K562 (cell line): ENCODE data around the gene AGPAT1. TPM values are rescaled to one million over a fixed set of nuclear protein-coding genes. Genes with fewer than 3 reads are reported as not detected.
A peak's percentile ranks its signal among the peaks of the same experiment; 100 is the strongest.

Experiments used
- BRF1 ChIP-seq: IDR thresholded peaks from 3 replicates; pipeline ENCODE4 v1.6.1; 2011; ENCODE audit warnings: borderline replicate concordance, mild to moderate bottlenecking; ENCODE audit not compliant: insufficient read length; ENCODE audit errors: extremely low read depth
- CHD2 ChIP-seq: IDR thresholded peaks from 2 replicates; pipeline ENCODE4 v1.6.1; 2011; ENCODE audit warnings: low read depth, low read length
- HMG20A ChIP-seq: fragments of 450-650 bp; formaldehyde crosslinking; conservative IDR thresholded peaks from 2 replicates; pipeline ENCODE4 v1.4.0; 2020; ENCODE audit warnings: mild to moderate bottlenecking, mixed read lengths
- KLF16 ChIP-seq: IDR thresholded peaks from 2 replicates; pipeline ENCODE4 v1.6.1; 2016; ENCODE audit warnings: antibody characterized with exemption
- MAFG ChIP-seq: fragments of 450-650 bp; conservative IDR thresholded peaks from 2 replicates; pipeline ENCODE4 v1.6.1; 2016; ENCODE audit warnings: missing genetic modification characterization, missing compliant biosample characterization
- SP2 ChIP-seq: IDR thresholded peaks from 2 replicates; pipeline ENCODE4 v1.6.1; 2011; ENCODE audit warnings: mild to moderate bottlenecking, low read depth, low read length, moderate library complexity; ENCODE audit not compliant: poor library complexity, severe bottlenecking; ENCODE audit errors: extremely low read depth
- U2AF1 ChIP-seq: fragments of 200-400 bp; formaldehyde crosslinking; optimal IDR thresholded peaks from 2 replicates; pipeline ENCODE3; 2017; ENCODE audit warnings: mild to moderate bottlenecking, low read depth, low read length, moderate library complexity
- ZNF24 ChIP-seq: fragments of 450-650 bp; IDR thresholded peaks from 2 replicates; pipeline ENCODE4 v1.6.1; 2016
- ZNF551 ChIP-seq: fragments of 250-450 bp; sonication (Bioruptor Pico); IDR thresholded peaks from 2 replicates; pipeline ENCODE4 v1.5.0; 2021; ENCODE audit warnings: mild to moderate bottlenecking, moderate library complexity
- ZNF583 ChIP-seq: fragments of 250-450 bp; sonication (Bioruptor Pico); IDR thresholded peaks from 2 replicates; pipeline ENCODE4 v1.4.0; 2020
- polyA plus RNA-seq, 8 experiments: library from polyadenylated mRNA; depleted of rRNA in 4 of 8; stranded (reverse) in 5 of 8; unstranded in 3 of 8; fragments of >200 nt; fragmentation: Nextera tagmentation in 2 of 8; fragmentation: Illumina TruSeq in 1 of 8; extraction: Ambion mirVana in 2 of 8; extraction: Trizol in 1 of 8; gene quantifications; 2 replicates each; pipeline versions ENCODE4 v1.2.1 to v1.2.3, GENCODE V29; 2011 to 2014; ENCODE audit warnings: inconsistent platforms in 1 of 8, missing spikeins in 1 of 8
- total RNA-seq, 7 experiments: library from RNA; depleted of rRNA in 6 of 7; stranded (reverse); fragments of >200 nt in 6 of 7; fragmentation: Illumina TruSeq in 2 of 7; extraction: Trizol in 2 of 7; gene quantifications; 2 replicates each; pipeline versions ENCODE4 v1.2.1 to v1.2.3, GENCODE V29; 2011 to 2021; ENCODE audit warnings: low replicate concordance in 1 of 7
- TF ChIP-seq, protein P1 (sequence below): fragments of 450-650 bp; IDR thresholded peaks from 2 replicates; pipeline ENCODE4 v1.6.1; 2017; ENCODE audit warnings: mild to moderate bottlenecking, moderate library complexity
- TF ChIP-seq, protein P2 (sequence below): sonication (generic); formaldehyde crosslinking; IDR thresholded peaks from 2 replicates; pipeline ENCODE4 v1.8.1; 2023; ENCODE audit warnings: missing genetic modification reagents, mild to moderate bottlenecking, borderline replicate concordance
- TF ChIP-seq, protein P3 (sequence below): sonication (generic); formaldehyde crosslinking; IDR thresholded peaks from 2 replicates; pipeline ENCODE4 v1.8.0; 2022; ENCODE audit warnings: mild to moderate bottlenecking, missing genetic modification reagents

AGPAT1 gene
- total and polyA plus RNA-seq, 9 of the 15 experiments (the other 6 are each of a cell fraction or from before 2014, with no cell fraction given): 37.9 to 176 (median 69.4) TPM

DNA sequence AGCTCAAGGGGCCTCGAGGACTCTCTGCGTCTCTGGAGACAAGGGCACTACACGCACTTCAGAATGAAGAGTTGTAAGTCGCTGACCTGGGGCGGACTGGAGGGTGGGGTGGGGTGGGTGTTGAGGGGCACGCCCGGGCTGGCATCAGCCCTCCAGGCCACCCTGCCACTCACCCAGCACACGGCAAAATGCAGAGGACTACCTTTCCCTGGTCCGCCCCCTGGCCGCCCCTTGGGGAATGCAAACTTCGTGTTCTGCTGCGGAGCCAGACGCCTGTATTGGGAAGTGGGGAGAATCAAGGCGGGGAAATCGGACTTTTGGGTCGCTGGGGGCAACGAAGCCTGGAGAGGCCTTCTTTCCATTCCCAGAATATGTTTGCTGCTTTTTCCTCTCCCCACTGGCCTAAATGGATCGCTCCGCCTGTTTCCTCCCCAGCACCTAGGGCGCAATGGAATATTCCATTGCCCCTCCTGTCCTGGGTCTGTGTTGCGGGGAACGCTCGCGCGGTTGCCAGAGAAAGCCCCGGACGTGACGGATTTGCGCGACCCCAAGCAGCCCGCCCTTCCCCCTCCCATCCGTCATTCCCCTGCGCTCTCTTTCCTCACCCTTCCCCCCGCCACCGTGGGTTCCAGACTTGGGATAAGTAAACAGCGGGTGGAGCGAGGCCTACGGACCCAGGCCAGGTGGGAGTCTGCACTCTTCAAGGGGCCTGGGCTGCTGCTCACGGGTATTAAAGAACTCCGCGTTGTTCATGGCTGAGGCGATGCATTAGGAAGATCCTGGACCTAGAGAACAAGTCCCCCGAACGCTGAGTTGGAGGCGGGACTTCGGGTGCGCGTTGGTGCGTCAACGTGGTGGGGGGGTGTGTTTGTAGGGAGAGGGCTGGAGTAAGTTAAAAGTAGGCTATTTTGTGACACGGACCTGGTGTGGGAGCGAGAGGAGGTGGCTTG, 22.0 kb downstream of the AGPAT1 start, which contains the start of gene PPT2 (continued):
- TF ChIP-seq, protein P1, sequence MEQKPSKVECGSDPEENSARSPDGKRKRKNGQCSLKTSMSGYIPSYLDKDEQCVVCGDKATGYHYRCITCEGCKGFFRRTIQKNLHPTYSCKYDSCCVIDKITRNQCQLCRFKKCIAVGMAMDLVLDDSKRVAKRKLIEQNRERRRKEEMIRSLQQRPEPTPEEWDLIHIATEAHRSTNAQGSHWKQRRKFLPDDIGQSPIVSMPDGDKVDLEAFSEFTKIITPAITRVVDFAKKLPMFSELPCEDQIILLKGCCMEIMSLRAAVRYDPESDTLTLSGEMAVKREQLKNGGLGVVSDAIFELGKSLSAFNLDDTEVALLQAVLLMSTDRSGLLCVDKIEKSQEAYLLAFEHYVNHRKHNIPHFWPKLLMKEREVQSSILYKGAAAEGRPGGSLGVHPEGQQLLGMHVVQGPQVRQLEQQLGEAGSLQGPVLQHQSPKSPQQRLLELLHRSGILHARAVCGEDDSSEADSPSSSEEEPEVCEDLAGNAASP: no peak
- TF ChIP-seq KLF16: no peak
- TF ChIP-seq ZNF551: no peak
- TF ChIP-seq ZNF583 (CRISPR knock-in tag): peak; percentile 18; the same call in 1 of the 2 replicates
- TF ChIP-seq CHD2: peak; percentile 89
- no peak for TF ChIP-seq U2AF1
- no peak for TF ChIP-seq BRF1
- TF ChIP-seq, protein P2, sequence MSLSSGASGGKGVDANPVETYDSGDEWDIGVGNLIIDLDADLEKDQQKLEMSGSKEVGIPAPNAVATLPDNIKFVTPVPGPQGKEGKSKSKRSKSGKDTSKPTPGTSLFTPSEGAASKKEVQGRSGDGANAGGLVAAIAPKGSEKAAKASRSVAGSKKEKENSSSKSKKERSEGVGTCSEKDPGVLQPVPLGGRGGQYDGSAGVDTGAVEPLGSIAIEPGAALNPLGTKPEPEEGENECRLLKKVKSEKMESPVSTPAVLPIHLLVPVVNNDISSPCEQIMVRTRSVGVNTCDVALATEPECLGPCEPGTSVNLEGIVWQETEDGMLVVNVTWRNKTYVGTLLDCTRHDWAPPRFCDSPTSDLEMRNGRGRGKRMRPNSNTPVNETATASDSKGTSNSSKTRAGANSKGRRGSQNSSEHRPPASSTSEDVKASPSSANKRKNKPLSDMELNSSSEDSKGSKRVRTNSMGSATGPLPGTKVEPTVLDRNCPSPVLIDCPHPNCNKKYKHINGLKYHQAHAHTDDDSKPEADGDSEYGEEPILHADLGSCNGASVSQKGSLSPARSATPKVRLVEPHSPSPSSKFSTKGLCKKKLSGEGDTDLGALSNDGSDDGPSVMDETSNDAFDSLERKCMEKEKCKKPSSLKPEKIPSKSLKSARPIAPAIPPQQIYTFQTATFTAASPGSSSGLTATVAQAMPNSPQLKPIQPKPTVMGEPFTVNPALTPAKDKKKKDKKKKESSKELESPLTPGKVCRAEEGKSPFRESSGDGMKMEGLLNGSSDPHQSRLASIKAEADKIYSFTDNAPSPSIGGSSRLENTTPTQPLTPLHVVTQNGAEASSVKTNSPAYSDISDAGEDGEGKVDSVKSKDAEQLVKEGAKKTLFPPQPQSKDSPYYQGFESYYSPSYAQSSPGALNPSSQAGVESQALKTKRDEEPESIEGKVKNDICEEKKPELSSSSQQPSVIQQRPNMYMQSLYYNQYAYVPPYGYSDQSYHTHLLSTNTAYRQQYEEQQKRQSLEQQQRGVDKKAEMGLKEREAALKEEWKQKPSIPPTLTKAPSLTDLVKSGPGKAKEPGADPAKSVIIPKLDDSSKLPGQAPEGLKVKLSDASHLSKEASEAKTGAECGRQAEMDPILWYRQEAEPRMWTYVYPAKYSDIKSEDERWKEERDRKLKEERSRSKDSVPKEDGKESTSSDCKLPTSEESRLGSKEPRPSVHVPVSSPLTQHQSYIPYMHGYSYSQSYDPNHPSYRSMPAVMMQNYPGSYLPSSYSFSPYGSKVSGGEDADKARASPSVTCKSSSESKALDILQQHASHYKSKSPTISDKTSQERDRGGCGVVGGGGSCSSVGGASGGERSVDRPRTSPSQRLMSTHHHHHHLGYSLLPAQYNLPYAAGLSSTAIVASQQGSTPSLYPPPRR (CRISPR knock-in tag): peak; percentile 90
- no peak for TF ChIP-seq SP2
- no peak for TF ChIP-seq HMG20A (CRISPR knock-in tag)
- 0 out of 2 replicates have a peak, but pooled peaks have one; percentile 24 for TF ChIP-seq ZNF24
- TF ChIP-seq MAFG (tag): no peak
- TF ChIP-seq, protein P3, sequence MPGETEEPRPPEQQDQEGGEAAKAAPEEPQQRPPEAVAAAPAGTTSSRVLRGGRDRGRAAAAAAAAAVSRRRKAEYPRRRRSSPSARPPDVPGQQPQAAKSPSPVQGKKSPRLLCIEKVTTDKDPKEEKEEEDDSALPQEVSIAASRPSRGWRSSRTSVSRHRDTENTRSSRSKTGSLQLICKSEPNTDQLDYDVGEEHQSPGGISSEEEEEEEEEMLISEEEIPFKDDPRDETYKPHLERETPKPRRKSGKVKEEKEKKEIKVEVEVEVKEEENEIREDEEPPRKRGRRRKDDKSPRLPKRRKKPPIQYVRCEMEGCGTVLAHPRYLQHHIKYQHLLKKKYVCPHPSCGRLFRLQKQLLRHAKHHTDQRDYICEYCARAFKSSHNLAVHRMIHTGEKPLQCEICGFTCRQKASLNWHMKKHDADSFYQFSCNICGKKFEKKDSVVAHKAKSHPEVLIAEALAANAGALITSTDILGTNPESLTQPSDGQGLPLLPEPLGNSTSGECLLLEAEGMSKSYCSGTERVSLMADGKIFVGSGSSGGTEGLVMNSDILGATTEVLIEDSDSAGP (CRISPR knock-in tag): 0 out of 2 replicates have a peak, but pooled peaks have one; percentile 21
